NB4 (cell line): ENCODE measurements around the gene HS3ST2.

Experiments
- DNase-seq: peaks from one replicate; pipeline ENCODE4 v3.0.0; 2010; ENCODE audit warnings: low read depth
- H3K4me3 ChIP-seq: one replicate; pipeline ENCODE4 v1.5.1; 2011; ENCODE audit warnings: mild to moderate bottlenecking, low read depth, low read length, moderate library complexity
- CTCF ChIP-seq: IDR thresholded peaks from one replicate; pipeline ENCODE4 v1.5.1; 2012; ENCODE audit warnings: low read depth, low read length
- MAX ChIP-seq: IDR thresholded peaks from 2 replicates; pipeline ENCODE4 v1.6.1; 2011; ENCODE audit warnings: low read depth, low read length
- MYC ChIP-seq: IDR thresholded peaks from 2 replicates; pipeline ENCODE4 v1.6.1; 2011; ENCODE audit warnings: low read depth, low read length
- POLR2A ChIP-seq: IDR thresholded peaks from 2 replicates; pipeline ENCODE4 v1.6.1; 2011; ENCODE audit warnings: mild to moderate bottlenecking; ENCODE audit not compliant: insufficient read length; ENCODE audit errors: extremely low read depth

Gene HS3ST2

DNA sequence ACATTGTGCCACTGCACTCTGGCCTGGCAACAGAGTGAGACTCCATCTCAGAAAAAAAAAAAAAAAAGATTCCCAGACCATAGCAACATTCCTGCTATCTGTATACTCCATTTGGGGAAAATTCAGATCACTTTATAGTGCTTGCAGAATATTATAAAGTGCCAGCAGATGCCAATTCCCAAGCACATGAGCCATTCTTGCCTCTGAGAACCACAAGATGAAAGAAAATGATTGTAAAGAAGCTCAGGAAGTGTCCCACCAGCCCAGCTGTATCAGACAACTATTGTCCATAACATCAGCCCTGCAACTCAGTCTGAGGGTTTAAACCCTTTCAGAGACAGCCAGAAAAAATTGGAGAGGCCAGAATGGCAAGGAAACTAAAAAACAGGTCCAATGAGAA, 69.0 kb downstream of the HS3ST2 start:
- H3K4me3 ChIP-seq: no peak overlapping the region

DNA sequence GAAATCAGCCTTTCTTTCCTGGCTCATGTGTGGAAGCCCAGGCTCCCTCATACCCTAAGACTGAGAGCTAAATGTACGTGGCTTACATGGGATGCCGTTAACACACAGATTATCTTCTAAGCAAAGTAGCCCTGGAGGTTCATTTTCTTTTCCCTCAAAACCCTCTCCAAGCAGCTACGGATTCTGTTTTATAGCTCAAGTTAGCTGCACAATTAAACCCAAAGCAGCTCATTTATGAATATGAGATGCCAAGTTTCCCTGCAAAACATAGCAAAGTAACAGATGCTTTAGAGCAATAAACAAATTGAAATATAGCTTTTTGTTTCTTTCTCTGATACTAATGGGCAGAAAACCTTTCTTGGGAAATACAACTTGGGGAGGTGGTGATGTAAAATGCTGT, 72.0 kb downstream of the HS3ST2 start:
- H3K4me3 ChIP-seq: no peak overlapping the region
- TF ChIP-seq MAX (no peak), POLR2A (no peak), CTCF (no peak), MYC (no peak)
- no peak for DNase-seq

More for the DNA sequence above, 69.0 kb downstream of the HS3ST2 start:
- TF ChIP-seq MYC (no peak), POLR2A (no peak), MAX (no peak), CTCF (no peak)
- DNase-seq: no peak

DNA sequence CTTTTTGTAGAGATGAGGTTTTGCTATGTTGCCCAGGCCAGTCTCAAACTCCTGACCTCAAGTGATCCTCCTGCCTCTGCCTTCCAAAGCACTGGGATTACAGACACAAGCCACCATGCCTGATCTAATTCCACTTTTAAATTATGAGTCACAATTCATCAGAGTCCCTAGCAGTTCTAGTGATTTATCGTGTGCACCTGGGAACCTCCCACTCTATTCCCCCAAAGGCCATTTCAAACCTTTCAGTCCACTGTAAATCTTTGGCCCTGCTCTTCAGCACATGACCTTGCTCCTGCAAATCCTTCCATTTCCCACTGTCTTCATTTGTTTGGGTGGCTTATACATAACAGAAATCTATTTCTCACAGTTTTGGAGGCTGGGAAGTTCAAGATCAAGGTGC, 73.0 kb downstream of the HS3ST2 start:
- no peak for DNase-seq
- TF ChIP-seq CTCF (no peak), POLR2A (no peak), MYC (no peak), MAX (no peak)
- H3K4me3 ChIP-seq: no peak overlapping the region

- H3K4me3 ChIP-seq: no peak overlapping the region
- DNase-seq: no peak
- TF ChIP-seq MAX (no peak), POLR2A (no peak), CTCF (no peak), MYC (no peak)
Observed at GRCh38 chr16:22887445-22887844, 73.5 kb downstream of the HS3ST2 start.

DNA sequence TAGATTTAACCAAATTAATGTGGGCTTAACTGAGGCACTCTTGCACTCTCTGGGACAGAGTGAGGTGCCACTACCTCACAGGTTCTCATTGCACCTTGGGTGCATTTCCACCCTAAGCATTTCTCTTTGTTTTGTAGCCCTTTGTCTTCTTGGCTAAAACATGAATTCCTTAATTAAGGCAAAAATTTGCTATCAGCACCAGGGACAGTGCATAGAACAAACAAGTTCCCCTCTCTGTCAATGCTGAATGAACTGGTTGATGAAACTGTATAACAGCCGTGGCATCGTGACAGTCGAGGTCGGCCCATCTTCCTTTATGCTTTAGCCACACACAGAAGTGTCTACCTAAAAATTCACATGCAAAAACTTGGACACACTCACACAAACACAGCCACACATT, 74.8 kb downstream of the HS3ST2 start:
- peak; percentile 10 for DNase-seq
- no peak overlapping the region for H3K4me3 ChIP-seq
- TF ChIP-seq POLR2A (no peak), MYC (no peak), CTCF (no peak), MAX (no peak)

DNA sequence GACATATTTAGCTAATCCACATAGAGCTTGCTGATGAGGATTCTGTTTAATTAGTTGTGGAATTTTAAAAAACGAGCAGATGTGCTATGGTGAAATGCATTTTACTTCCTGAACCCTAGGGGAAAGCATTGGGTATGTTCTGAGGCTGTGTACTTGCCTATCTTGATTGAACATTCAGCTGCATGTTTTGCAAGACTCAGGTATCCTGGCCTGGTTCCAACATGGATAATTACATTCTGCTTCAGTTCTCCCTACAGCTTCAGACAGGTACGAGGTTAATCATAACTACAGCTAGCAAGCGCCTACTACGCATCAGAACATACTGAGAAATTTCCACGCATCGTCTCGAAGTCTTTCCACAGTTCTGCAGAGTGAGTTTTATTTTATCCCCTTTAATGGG, 77.0 kb downstream of the HS3ST2 start:
- TF ChIP-seq MAX: no peak
- no peak for TF ChIP-seq MYC
- no peak for TF ChIP-seq POLR2A
- TF ChIP-seq CTCF: no peak
- DNase-seq: no peak
- no peak overlapping the region for H3K4me3 ChIP-seq
